Large intestine (tissue), 3 donors: ENCODE data around the gene ATG9A. TPM values are rescaled to one million over a fixed set of nuclear protein-coding genes. Genes with fewer than 3 reads are reported as not detected.
A peak's percentile ranks its signal among the peaks of the same experiment; 100 is the strongest.

ENCODE experiments used
- DNase-seq, 2 donors: peaks; one replicate each; pipeline versions ENCODE4 v3.0.0 to v3.0.0-alpha.2; 2013
- H3K27ac ChIP-seq: one replicate; pipeline ENCODE4 v1.5.1; 2013; ENCODE audit warnings: low read length
- H3K27me3 ChIP-seq: 2 replicates; pipeline ENCODE4 v1.6.1; 2013; ENCODE audit warnings: low read length; ENCODE audit not compliant: control insufficient read depth, insufficient read depth
- H3K36me3 ChIP-seq: 2 replicates; pipeline ENCODE4 v1.6.1; 2013; ENCODE audit warnings: low read length; ENCODE audit not compliant: control insufficient read depth, insufficient read depth
- H3K4me1 ChIP-seq: one replicate; pipeline ENCODE4 v1.6.1; 2013; ENCODE audit warnings: low read length; ENCODE audit not compliant: control insufficient read depth, insufficient read depth
- H3K4me3 ChIP-seq: one replicate; pipeline ENCODE4 v1.5.1; 2013; ENCODE audit warnings: low read length
- H3K9me3 ChIP-seq: one replicate; pipeline ENCODE4 v1.6.1; 2013; ENCODE audit warnings: mild to moderate bottlenecking, low read depth, low read length, moderate library complexity; ENCODE audit not compliant: control insufficient read depth
- WGBS: methylation state at CpG from one replicate; pipeline ENCODE4 v1.1.5; 2013; ENCODE audit warnings: low lambda C conversion rate; ENCODE audit not compliant: insufficient coverage; 5-methylcytosine and 5-hydroxymethylcytosine counted together
- polyA plus RNA-seq: library from polyadenylated mRNA; unstranded; fragments of 120-200 nt; gene quantifications from one replicate; pipeline ENCODE4 v1.2.1, GENCODE V29; 2013

The ATG9A gene
- polyA plus RNA-seq, 1 donor = 41.2 TPM

- Histone ChIP-seq H3K4me1 (peaks cover 16% of the 10 kb centered on the region), H3K36me3 (peaks cover 55% of the 10 kb centered on the region), H3K4me3 (no peak overlapping the region), H3K27ac (peak overlapping the region; percentile 77), H3K9me3 (no peaks in the 10 kb centered on the region), H3K27me3 (no peaks in the 10 kb centered on the region)
- WGBS = no CpG with 5 or more reads among the region's 6 CpGs
- peak in 1 of 2 donors; percentile 53 for DNase-seq
Measured at GRCh38 chr2:219183151-219183772, 46.2 kb downstream of the ATG9A start.

DNA sequence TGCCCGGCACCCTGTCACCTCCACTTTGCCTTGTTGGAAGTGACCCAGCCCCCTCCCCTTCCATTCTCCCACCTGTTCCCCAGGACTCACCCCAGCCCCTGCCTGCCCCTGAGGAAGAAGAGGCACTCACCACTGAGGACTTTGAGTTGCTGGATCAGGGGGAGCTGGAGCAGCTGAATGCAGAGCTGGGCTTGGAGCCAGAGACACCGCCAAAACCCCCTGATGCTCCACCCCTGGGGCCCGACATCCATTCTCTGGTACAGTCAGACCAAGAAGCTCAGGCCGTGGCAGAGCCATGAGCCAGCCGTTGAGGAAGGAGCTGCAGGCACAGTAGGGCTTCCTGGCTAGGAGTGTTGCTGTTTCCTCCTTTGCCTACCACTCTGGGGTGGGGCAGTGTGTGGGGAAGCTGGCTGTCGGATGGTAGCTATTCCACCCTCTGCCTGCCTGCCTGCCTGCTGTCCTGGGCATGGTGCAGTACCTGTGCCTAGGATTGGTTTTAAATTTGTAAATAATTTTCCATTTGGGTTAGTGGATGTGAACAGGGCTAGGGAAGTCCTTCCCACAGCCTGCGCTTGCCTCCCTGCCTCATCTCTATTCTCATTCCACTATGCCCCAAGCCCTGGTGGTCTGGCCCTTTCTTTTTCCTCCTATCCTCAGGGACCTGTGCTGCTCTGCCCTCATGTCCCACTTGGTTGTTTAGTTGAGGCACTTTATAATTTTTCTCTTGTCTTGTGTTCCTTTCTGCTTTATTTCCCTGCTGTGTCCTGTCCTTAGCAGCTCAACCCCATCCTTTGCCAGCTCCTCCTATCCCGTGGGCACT is 46.9 kb downstream of the ATG9A start:
- Histone ChIP-seq H3K4me3 (no peak overlapping the region), H3K27ac (peak overlapping the region; percentile 77), H3K36me3 (peaks cover 55% of the 10 kb centered on the region), H3K27me3 (no peaks in the 10 kb centered on the region), H3K9me3 (no peaks in the 10 kb centered on the region), H3K4me1 (peaks cover 16% of the 10 kb centered on the region)
- no peak for DNase-seq
- 100% methylated on average over 1 of the region's 8 CpGs for WGBS

GRCh38 chr2:219181531-219181930 is 47.9 kb downstream of the ATG9A start:
- no peak for DNase-seq
- H3K9me3 ChIP-seq = no peaks in the 10 kb centered on the region
- no CpG with 5 or more reads among the region's 6 CpGs for WGBS
- peaks cover 55% of the 10 kb centered on the region for H3K36me3 ChIP-seq
- no peaks in the 10 kb centered on the region for H3K27me3 ChIP-seq
- H3K27ac ChIP-seq = no peak overlapping the region
- H3K4me3 ChIP-seq = no peak overlapping the region
- peaks cover 16% of the 10 kb centered on the region for H3K4me1 ChIP-seq

GRCh38 chr2:219180961-219181360 is 48.5 kb downstream of the ATG9A start:
- Histone ChIP-seq H3K36me3 (peaks cover 55% of the 10 kb centered on the region), H3K9me3 (no peaks in the 10 kb centered on the region), H3K4me3 (no peak overlapping the region), H3K27me3 (no peaks in the 10 kb centered on the region), H3K27ac (no peak overlapping the region), H3K4me1 (peaks cover 16% of the 10 kb centered on the region)
- no CpG with 5 or more reads among the region's 5 CpGs for WGBS
- no peak for DNase-seq

DNA sequence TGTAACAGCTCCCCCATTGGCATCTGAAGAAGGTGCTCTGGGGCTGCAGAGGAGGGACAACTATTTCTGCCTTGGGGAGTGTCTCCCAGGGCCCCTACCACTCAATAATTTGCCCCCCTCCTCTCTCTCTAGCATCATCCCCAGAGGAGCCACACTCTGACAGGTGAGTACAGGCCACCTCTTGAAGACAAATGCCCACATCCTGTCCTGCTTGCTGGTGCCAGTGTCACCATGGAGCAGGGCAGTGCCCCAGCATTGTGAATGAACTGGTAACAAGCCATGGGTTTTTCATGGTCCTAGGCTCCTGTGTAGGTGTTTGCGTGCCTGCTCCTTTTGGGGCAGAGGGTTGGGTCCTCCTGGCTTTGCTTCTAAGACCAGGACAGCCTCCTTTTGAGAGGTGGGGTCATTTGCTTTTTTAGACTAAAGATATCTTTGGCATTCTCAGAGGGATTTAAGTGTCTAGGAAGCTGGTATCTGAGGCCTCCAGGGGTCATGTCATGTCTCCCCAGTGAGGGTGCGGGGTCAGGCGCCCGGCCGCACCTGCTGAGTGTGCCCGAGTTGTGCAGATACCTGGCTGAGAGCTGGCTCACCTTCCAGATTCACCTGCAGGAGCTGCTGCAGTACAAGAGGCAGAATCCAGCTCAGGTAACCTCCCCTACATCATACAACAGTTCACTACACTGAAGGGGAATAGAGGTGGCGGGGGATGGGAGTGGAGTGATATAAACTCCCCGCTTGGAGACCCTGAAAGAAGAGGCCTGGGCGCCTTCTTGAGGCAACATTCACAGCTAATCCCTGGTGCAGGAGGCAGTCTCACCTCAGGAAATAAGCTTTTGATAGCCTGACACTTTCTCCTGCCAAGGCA is 49.6 kb downstream of the ATG9A start:
- H3K36me3 ChIP-seq = peaks cover 53% of the 10 kb centered on the region
- whole genome bisulfite sequencing = no CpG with 5 or more reads among the region's 9 CpGs

GRCh38 chr2:219178377-219179175 is 50.9 kb downstream of the ATG9A start:
- no peak for DNase-seq

More for the DNA sequence above, 49.6 kb downstream of the ATG9A start:
- Histone ChIP-seq H3K27me3 (no peaks in the 10 kb centered on the region), H3K4me1 (peaks cover 23% of the 10 kb centered on the region), H3K4me3 (peak overlapping the region; percentile 70), H3K9me3 (no peaks in the 10 kb centered on the region), H3K27ac (no peak overlapping the region)
- no peak for DNase-seq

GRCh38 chr2:219177552-219178376 is 51.7 kb downstream of the ATG9A start, which contains the start of gene RETREG2:
Gene RETREG2 (plus strand): TSS chr2:219178275. CDS start chr2:219178353, 78 bp downstream.
- Histone ChIP-seq H3K27me3 (no peaks in the 10 kb centered on the region), H3K36me3 (peaks cover 57% of the 10 kb centered on the region), H3K27ac (peak within 1 kb of the TSS; percentile 98), H3K4me1 (peaks cover 22% of the 10 kb centered on the region), H3K4me3 (peak within 1 kb of the TSS; percentile 70), H3K9me3 (no peaks in the 10 kb centered on the region)
- peak; percentile 94 to 95 for DNase-seq
- no CpG with 5 or more reads among the region's 67 CpGs for WGBS

More at GRCh38 chr2:219178377-219179175, 50.9 kb downstream of the ATG9A start:
- H3K36me3 ChIP-seq = peaks cover 57% of the 10 kb centered on the region
- WGBS = no CpG with 5 or more reads among the region's 45 CpGs
- no peaks in the 10 kb centered on the region for H3K27me3 ChIP-seq
- H3K4me3 ChIP-seq = peak overlapping the region; percentile 70
- H3K9me3 ChIP-seq = no peaks in the 10 kb centered on the region
- H3K4me1 ChIP-seq = peaks cover 27% of the 10 kb centered on the region
- H3K27ac ChIP-seq = peak overlapping the region; percentile 43

- Histone ChIP-seq H3K27me3 (no peaks in the 10 kb centered on the region), H3K4me1 (peaks cover 21% of the 10 kb centered on the region), H3K27ac (peak within 1 kb of the TSS; percentile 98), H3K9me3 (no peaks in the 10 kb centered on the region), H3K36me3 (peaks cover 55% of the 10 kb centered on the region), H3K4me3 (peak within 1 kb of the TSS; percentile 70)
- no CpG with 5 or more reads among the region's 69 CpGs for WGBS
- peak; percentile 92 to 95 for DNase-seq
Measured at GRCh38 chr2:219176818-219177551, 52.5 kb downstream of the ATG9A start, which contains the start of gene CNPPD1. Gene CNPPD1 (minus strand): TSS chr2:219176925. CDS start chr2:219176828, 97 bp downstream.
